Measurements from ENCODE around the gene ARRB2.

The ARRB2 gene

GRCh38 chr17:4744999-4745969 is 34.9 kb downstream of the ARRB2 start:
- TF ChIP-seq CEBPB (IDR thresholded peaks at IDR 0.05) = no peak
- no peak for TF ChIP-seq FOXM1 (IDR thresholded peaks at IDR 0.05; ENCODE audit: borderline replicate concordance, low read depth)
- no peak for TF ChIP-seq REST (IDR thresholded peaks at IDR 0.05; ENCODE audit: low read depth)
- TF ChIP-seq MAX (IDR thresholded peaks at IDR 0.05) = no peak
- TF ChIP-seq TEAD4 (IDR thresholded peaks at IDR 0.05) = no peak
- TF ChIP-seq TAF1 (IDR thresholded peaks at IDR 0.05; ENCODE audit: low read depth) = no peak
- TF ChIP-seq CREB1 (IDR thresholded peaks at IDR 0.05; ENCODE audit: low read depth) = no peak
- TF ChIP-seq EGR1 (IDR thresholded peaks at IDR 0.05) = no peak
- TF ChIP-seq TCF12 (IDR thresholded peaks at IDR 0.05; ENCODE audit: low read depth) = no peak
- no peak for TF ChIP-seq USF1 (IDR thresholded peaks at IDR 0.05)
- TF ChIP-seq ZBTB7A (IDR thresholded peaks at IDR 0.05; ENCODE audit: low read depth) = no peak
- TF ChIP-seq NFIC (IDR thresholded peaks at IDR 0.05) = no peak

- no peak for TF ChIP-seq CREB1 (IDR thresholded peaks at IDR 0.05; ENCODE audit: low read depth)
- no peak for TF ChIP-seq RAD21 (IDR thresholded peaks at IDR 0.05; ENCODE audit: low read depth)
- TF ChIP-seq YY1 (IDR thresholded peaks at IDR 0.05; ENCODE audit: low read depth) = no peak
- TF ChIP-seq TCF12 (IDR thresholded peaks at IDR 0.05; ENCODE audit: low read depth) = no peak
- no peak for TF ChIP-seq REST (IDR thresholded peaks at IDR 0.05; ENCODE audit: low read depth)
- TF ChIP-seq EP300 (IDR thresholded peaks at IDR 0.05; ENCODE audit: borderline replicate concordance) = no peak
- no peak for TF ChIP-seq TEAD4 (IDR thresholded peaks at IDR 0.05)
- no peak for TF ChIP-seq NFIC (IDR thresholded peaks at IDR 0.05)
- TF ChIP-seq USF1 (IDR thresholded peaks at IDR 0.05) = no peak
- TF ChIP-seq EGR1 (IDR thresholded peaks at IDR 0.05) = no peak
- no peak for TF ChIP-seq TAF1 (IDR thresholded peaks at IDR 0.05; ENCODE audit: low read depth)
- TF ChIP-seq MAX (IDR thresholded peaks at IDR 0.05) = no peak
- no peak for TF ChIP-seq CEBPB (IDR thresholded peaks at IDR 0.05)
- TF ChIP-seq ZBTB7A (IDR thresholded peaks at IDR 0.05; ENCODE audit: low read depth) = no peak
Measured at GRCh38 chr17:4747847-4748246, 37.4 kb downstream of the ARRB2 start.

- TF ChIP-seq ZBTB7A (IDR thresholded peaks at IDR 0.05; ENCODE audit: low read depth) (no peak), TCF12 (IDR thresholded peaks at IDR 0.05; ENCODE audit: low read depth) (no peak), TEAD4 (IDR thresholded peaks at IDR 0.05) (no peak), EGR1 (IDR thresholded peaks at IDR 0.05) (no peak), MAX (IDR thresholded peaks at IDR 0.05) (no peak)
Measured at GRCh38 chr17:4748686-4749085, 38.3 kb downstream of the ARRB2 start.

GRCh38 chr17:4750606-4751005 is 40.2 kb downstream of the ARRB2 start:
- TF ChIP-seq RAD21 (IDR thresholded peaks at IDR 0.05; ENCODE audit: low read depth) = no peak
- TF ChIP-seq CEBPB (IDR thresholded peaks at IDR 0.05) = no peak
- TF ChIP-seq FOXM1 (IDR thresholded peaks at IDR 0.05; ENCODE audit: borderline replicate concordance, low read depth) = no peak

GRCh38 chr17:4751932-4752331 is 41.5 kb downstream of the ARRB2 start:
- TF ChIP-seq CEBPB (IDR thresholded peaks at IDR 0.05) = no peak

- TF ChIP-seq MAX (IDR thresholded peaks at IDR 0.05) (no peak), EP300 (IDR thresholded peaks at IDR 0.05; ENCODE audit: borderline replicate concordance) (no peak), USF1 (IDR thresholded peaks at IDR 0.05) (no peak), EGR1 (IDR thresholded peaks at IDR 0.05) (no peak), RAD21 (IDR thresholded peaks at IDR 0.05; ENCODE audit: low read depth) (no peak), CEBPB (IDR thresholded peaks at IDR 0.05) (no peak), REST (IDR thresholded peaks at IDR 0.05; ENCODE audit: low read depth) (no peak), NFIC (IDR thresholded peaks at IDR 0.05) (no peak), TAF1 (IDR thresholded peaks at IDR 0.05; ENCODE audit: low read depth) (no peak), FOXM1 (IDR thresholded peaks at IDR 0.05; ENCODE audit: borderline replicate concordance, low read depth) (no peak), ZBTB7A (IDR thresholded peaks at IDR 0.05; ENCODE audit: low read depth) (no peak), YY1 (IDR thresholded peaks at IDR 0.05; ENCODE audit: low read depth) (no peak), TEAD4 (IDR thresholded peaks at IDR 0.05) (no peak), CREB1 (IDR thresholded peaks at IDR 0.05; ENCODE audit: low read depth) (no peak), TCF12 (IDR thresholded peaks at IDR 0.05; ENCODE audit: low read depth) (no peak)
Measured at GRCh38 chr17:4753392-4753791, 43.0 kb downstream of the ARRB2 start.
